GM21423 (cell line): Measurements from ENCODE around the gene UNC5C.

ENCODE experiments used
- ATAC-seq: cut with Tn5 transposase; IDR thresholded peaks from one replicate; pipeline ENCODE4 v1.9.1; 2021; ENCODE audit warnings: mild to moderate bottlenecking, moderate library complexity; ENCODE audit not compliant: unreplicated experiment

Gene UNC5C

DNA sequence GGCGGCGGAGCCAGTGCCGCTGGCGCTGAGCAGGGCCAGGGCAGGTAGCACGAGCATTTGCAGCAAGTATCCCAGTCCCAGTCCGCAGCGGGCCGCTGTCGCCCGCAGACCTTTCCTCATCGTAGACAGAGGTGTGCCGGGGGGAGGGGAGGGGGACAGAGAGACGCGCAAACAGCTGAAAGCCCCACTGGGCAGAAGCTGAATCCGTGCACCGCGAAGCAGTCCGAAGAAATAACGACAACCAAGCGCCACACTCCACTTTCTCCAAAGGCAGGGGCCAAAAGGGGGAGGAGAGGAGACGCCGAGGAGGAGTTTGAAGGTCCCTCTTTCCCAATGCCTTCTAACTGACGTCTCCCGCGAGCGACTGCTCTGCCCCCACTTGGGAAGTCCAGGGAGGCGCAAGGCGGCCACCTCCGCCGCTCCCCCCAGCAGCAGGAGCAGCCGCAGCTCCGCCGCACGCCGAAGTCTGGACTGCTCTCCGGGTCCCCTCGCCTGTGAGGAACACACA, at the start of gene UNC5C:
UNC5C (minus strand) TSS at position 236 of the 508 bp plus-strand sequence.
- ATAC-seq, result peak; percentile 8

- no peak for ATAC-seq
Measured at GRCh38 chr4:95596676-95597075, 47.9 kb upstream of the UNC5C start.

DNA sequence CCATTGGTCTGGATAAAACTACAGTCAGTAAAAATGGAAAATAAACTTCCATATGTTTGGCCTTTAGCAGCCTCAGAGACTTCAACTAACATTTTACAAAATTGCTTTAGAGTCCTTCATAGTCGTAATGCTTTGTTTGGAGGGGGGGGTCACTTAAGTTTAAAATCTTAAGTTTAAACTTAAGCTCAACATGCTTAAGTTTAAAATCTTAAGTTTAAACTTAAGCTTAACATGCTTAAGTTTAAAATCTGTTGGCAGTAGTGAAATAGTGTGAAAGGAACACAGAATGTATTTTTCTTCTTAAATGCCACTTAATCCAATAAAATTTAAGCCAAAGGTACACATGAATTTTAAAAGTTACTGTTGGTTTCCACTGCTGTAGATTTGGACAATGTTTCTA, 45.9 kb upstream of the UNC5C start:
- no peak for ATAC-seq

DNA sequence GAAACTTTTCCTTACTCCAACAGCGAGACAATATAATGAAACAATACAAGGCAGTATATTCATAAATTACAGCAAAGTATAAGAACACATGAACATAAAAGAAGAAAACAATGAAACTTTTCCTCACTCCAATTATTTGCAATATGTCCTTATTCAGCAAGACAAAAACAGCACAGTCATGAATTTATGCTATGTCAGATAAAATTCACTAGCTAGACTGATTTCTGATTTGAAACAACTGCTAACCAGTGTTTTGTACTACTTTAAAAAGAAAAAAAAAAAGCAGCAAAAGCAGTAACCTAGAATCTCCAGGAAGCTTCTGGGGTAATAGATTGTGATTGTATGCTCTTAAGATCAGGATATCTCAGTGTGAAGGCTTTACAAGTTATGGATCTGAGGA, 45.2 kb upstream of the UNC5C start:
- ATAC-seq, result no peak

GRCh38 chr4:95591278-95591677, 42.5 kb upstream of the UNC5C start:
- no peak for ATAC-seq

DNA sequence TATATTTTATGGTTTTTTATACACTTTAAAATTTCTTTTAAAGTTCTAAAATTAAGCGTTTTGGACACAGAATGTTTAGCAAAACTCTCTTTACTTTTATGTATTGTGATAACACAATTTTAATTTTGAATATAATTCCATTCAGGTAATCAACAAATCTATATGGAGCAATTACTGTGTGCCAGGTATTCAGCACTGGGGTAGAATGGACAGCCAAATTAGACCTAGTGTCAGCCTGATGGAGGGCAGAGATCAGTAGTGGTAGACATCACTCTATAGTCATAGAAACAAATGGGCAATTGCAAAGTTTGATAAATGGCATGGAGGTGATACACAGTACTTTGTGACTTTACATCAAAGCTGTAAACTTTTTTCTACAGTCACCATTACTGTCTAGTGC, 41.8 kb upstream of the UNC5C start:
- no peak for ATAC-seq

- ATAC-seq, result no peak
Measured at GRCh38 chr4:95585016-95585695, 36.4 kb upstream of the UNC5C start.

DNA sequence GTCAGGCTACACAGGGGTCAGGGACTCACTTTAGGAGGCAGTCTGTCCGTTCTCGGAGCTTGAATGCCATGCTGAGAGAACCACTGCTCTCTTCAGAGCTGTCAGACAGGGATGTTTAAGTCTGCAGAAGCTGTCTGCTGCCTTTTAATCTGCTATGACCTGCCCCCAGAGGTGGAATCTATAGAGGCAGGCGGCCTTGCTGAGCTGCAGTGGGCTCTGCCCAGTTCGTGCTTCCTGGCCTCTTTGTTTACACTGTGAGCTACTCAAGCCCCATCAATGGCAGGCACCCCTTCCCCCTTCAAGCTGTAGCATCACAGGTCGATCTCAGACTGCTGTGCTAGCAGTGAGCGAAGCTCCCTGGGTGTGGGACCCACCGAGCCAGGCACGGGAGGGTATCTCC, 31.5 kb upstream of the UNC5C start:
- no peak for ATAC-seq

GRCh38 chr4:95572304-95572991, 23.7 kb upstream of the UNC5C start:
- no peak for ATAC-seq

GRCh38 chr4:95571577-95571976, 22.8 kb upstream of the UNC5C start:
- no peak for ATAC-seq

GRCh38 chr4:95563638-95564337, 15.0 kb upstream of the UNC5C start:
- ATAC-seq, result no peak

GRCh38 chr4:95560774-95561173, 12.0 kb upstream of the UNC5C start:
- ATAC-seq, result no peak

- no peak for ATAC-seq
Measured at GRCh38 chr4:95556207-95556859, 7.6 kb upstream of the UNC5C start.

- ATAC-seq, result no peak
Measured at GRCh38 chr4:95552942-95553550, 4.3 kb upstream of the UNC5C start.

DNA sequence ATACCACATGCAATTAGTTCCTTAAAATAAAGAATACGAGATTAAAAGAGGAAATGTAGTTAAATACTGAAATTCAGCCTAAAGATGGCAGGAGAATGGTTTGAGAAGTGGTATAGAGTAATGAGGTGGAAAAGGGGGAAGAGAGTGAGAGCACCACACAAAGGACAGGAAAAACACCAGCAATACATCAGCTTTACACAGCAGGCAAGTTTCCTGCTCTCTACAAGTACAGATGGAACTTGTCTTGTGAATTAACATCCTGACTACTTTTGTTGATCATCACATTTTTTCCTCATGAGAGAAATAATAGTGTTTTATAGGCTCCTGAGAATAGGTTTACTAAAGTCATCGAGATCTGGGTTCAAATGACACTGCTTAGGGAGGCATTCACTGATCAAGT, 2.9 kb upstream of the UNC5C start:
- ATAC-seq, result no peak

GRCh38 chr4:95550115-95550987, 1.6 kb upstream of the UNC5C start:
- ATAC-seq, result no peak

GRCh38 chr4:95549246-95550114, 707 bp upstream of the UNC5C start:
- peak; percentile 95 for ATAC-seq

GRCh38 chr4:95547715-95548471, 880 bp downstream of the UNC5C start:
- no peak for ATAC-seq
